Stimulated activated CD8-positive, alpha-beta memory T cell treated with anti-CD3 and anti-CD28 coated beads, Interleukin-7, amount 100 ng/mL, for 48 hours (primary cell): ENCODE data around the gene RFC4.
"Not testable (repeated sequence)": the region's sequence is repeated elsewhere in the genome, so short reads cannot be mapped to it uniquely, and the experiment has no call there.

Experiments used
- DNase-seq, 2 donors: peaks; one replicate each; pipeline ENCODE4 v3.0.0-alpha.2; 2020; ENCODE audit warnings: low read depth in 1 of 2; ENCODE audit errors: extremely low read depth in 1 of 2

The RFC4 gene

GRCh38 chr3:186825294-186825821 is 19.1 kb upstream of the RFC4 start:
- DNase-seq = peak in 1 of 2 donors; percentile 32

DNA sequence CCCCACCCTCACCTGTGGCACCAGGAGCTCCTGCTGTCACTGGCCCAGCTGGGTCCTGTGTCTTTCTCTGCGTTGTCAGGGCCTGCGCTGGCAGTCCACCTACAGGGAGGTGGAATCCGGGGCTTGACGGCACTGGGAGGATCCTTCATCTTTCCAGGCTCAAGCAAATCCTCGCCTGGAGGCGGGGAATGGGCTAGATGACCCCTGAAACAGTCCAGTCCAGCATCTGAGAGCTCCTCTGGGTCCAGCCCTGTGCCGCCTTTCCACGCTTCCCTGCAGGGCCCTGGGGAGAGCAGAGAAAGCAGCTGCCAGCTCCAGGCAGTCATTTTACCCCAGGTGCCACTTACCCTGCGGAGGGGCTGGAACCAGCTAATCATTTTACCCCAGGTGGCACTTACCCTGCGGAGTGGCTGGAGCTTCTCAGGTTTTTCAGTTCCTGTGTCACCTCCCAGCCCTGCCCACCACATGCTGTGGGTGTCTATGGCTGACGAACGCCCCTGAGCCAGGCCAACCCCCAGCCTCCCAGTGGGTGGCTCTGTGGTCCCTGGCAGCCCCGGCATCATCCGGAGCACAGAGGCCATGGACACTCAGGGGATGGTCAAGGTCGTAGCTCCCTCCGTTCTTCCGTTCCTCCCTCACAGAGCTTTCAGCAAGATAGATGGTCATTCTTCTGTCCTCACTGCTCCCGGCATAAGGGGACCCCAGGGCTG is 18.3 kb upstream of the RFC4 start:
- DNase-seq = no peak

- DNase-seq = no peak
These were observed 17.1 kb upstream of the RFC4 start for GRCh38 chr3:186823386-186823785.

- DNase-seq = not testable (repeated sequence)
These were observed 16.1 kb upstream of the RFC4 start for GRCh38 chr3:186822388-186822759.

GRCh38 chr3:186821429-186822387 is 15.4 kb upstream of the RFC4 start:
- no peak for DNase-seq

- DNase-seq = no peak
These were observed 12.7 kb upstream of the RFC4 start for GRCh38 chr3:186818956-186819355.

GRCh38 chr3:186818516-186818915 is 12.2 kb upstream of the RFC4 start:
- no peak for DNase-seq

- no peak for DNase-seq
These were observed 9.2 kb upstream of the RFC4 start for GRCh38 chr3:186815435-186815834.

GRCh38 chr3:186814100-186814499 is 7.8 kb upstream of the RFC4 start:
- DNase-seq = no peak

GRCh38 chr3:186811313-186811712 is 5.0 kb upstream of the RFC4 start:
- not testable (repeated sequence) for DNase-seq

- no peak for DNase-seq
These were observed 4.2 kb upstream of the RFC4 start for GRCh38 chr3:186810336-186810996.

- DNase-seq = no peak
These were observed 949 bp upstream of the RFC4 start for GRCh38 chr3:186807231-186807630.

GRCh38 chr3:186803447-186803846 is 2.8 kb downstream of the RFC4 start:
- DNase-seq = not testable (repeated sequence)

- no peak for DNase-seq
These were observed 3.6 kb downstream of the RFC4 start for GRCh38 chr3:186802701-186803100.

DNA sequence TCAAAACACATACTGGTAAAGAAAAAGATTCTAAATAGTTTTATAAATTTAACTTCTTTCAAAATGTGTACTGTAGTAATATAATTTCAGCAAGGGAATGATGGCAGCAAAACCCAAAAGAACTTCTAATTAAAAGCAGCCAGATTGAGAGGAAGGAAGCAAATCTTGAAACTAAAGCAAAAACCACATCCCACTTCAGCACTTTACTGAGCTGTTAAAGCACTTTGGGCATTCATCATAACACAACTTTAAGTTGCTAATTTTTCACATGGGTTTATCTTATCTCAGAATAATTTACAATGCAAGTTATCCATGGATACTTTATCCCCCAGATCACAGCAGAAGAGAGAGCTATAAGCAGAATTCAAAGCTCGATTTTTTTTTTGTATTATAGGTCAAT is 6.0 kb downstream of the RFC4 start:
- no peak for DNase-seq

DNA sequence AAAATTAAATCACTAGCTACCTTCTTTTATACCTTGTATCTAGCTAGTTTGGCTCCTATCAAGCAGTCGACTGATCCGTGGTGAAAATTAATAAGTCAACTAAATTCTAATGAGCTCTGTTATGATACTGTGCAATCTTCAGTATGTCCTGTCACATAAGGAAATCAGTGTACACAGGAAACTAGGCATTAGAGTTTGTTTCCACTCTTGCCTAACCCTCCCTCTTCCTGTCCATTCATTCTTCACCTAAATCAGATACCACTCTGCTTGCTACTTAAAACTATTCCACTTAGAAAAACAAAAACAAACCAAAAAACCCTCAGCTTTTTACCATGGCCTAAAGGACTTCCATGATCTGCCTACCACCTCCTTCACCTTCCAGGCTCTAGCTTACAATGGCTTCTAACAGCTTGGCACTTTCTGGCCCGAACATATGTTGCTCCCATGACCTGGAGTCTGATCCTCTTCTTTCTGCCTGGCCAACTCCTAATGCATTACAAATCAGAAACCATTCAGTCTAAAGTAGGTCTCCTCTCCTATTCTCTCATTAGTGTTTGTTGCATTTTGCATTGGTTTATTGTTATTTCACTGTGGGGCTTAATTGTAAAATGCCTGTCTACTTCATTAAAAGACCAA is 7.9 kb downstream of the RFC4 start:
- no peak for DNase-seq

DNA sequence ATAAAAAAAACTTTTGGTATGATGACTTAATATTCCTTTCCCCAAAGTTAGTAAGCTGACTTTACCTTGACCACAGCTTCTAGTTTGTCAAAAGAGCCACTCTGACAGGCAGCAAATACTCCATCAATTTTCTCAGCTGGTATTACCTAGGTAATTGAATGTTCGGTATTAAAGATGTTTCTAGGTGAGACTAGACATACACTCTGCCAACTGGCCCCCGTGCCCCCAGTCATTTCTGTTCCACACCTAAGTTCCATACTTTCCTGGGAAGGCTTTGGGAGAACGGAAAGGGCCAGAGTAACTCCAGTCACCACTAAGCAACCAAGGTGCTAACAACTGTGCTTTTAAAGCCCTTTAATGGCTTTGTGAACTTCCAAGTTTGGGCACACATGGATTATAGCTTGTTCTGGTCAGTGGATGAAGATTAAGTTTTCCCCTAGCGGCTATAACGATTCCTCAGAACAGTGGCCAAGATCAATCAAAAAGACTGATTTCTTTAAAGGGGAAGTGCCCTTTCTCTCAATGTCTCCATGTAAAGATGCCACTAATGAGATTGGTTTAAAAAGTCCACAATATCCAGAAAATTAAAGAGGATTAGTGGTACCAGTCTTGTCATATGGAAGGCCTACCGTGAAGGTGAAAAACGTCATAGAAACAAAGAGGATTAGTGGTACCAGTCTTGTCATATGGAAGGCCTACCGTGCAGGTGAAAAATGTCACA is 15.9 kb downstream of the RFC4 start:
- DNase-seq = no peak

DNA sequence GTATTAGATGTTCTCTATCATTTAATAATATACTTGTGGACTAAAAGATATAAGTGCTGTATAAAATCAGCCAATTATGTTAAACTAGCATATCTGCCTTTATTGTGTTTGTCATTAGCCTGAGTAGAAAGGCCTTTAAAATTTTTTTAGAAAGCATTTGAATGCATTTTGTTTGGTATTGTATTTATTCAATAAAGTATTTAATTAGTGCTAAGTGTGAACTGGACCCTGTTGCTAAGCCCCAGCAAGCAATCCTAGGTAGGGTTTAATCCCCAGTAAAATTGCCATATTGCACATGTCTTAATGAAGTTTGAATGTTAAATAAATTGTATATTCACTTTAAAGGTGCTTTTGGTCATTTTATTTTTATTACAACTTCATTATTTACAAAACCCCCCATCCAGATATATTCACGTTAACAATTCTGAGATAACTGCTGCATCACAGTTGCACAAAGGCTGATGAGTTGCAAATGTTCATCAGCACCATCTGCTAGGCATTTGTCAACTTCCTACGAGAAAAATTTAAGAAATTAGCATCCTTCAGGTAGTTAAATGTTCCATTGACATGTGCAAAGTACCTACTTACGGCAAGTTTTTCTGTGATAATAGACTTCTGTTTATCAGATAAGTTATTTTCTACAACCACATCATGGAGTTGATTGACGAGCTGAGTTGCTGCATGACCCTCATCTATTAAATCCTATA is 16.6 kb downstream of the RFC4 start:
- no peak for DNase-seq
